ENCODE measurements around the gene PRKCE. TPM values are rescaled to one million over a fixed set of nuclear protein-coding genes. Genes with fewer than 3 reads are reported as not detected.

Gene PRKCE
- total RNA-seq, 3 donors from 2014 or later (not counting 1 experiment from before 2014, with no cell fraction given): 35.2 to 42.1 (median 38.6) TPM

DNA sequence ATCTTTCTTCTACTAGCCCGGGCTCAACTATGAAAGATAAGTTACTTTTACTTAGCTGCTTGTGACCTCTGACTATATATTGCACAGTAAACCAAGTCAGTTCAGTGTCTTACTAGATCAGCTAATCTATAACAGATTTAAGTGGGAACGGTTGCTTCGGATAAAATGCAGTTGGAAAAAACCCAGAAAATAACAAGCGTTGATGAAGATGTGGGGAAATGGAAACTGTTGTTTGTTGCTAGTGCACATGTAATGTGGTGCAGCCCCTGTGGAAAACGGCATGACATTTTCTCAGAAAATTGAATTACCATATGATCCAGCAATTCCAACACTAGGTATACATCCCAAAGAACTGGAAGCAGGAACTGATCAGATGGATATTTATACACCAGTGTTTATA, 248.5 kb downstream of the PRKCE start:
- Mint-ChIP-seq H3K27ac (no peak overlapping the region), H3K27me3 (ENCODE audit: low read depth in 2 of 2) (no peaks in the 10 kb centered on the region), H3K36me3 (no peaks in the 10 kb centered on the region), H3K4me1 (peaks cover 7 to 8% of the 10 kb centered on the region in 2 donors), H3K9me3 (no peaks in the 10 kb centered on the region), H3K4me3 (no peak overlapping the region)
- DNase-seq (no peak), ATAC-seq (no peak)
- no peaks in the 10 kb centered on the region for H3K9me3 ChIP-seq (ENCODE audit: control insufficient read depth, insufficient read depth, low read length)
- H3K36me3 ChIP-seq (ENCODE audit: control insufficient read depth, insufficient read depth, low read length): no peaks in the 10 kb centered on the region
- TF ChIP-seq CTCF (IDR thresholded peaks at IDR 0.05): no peak
- intact Hi-C loops (cut with micrococcal nuclease): no loop called here
- no peaks in the 10 kb centered on the region for H3K4me1 ChIP-seq (ENCODE audit: control insufficient read depth, insufficient read depth, low read length)
- no peak overlapping the region for H3K27ac ChIP-seq (ENCODE audit: low read length)
- H3K4me3 ChIP-seq (ENCODE audit: low read length): no peak overlapping the region
- no peaks in the 10 kb centered on the region for H3K27me3 ChIP-seq (ENCODE audit: control insufficient read depth, insufficient read depth, low read length)
- whole genome bisulfite sequencing (ENCODE audit: insufficient coverage): 100% methylated on average over 5 of the region's 5 CpGs

- Mint-ChIP-seq H3K4me1 (peaks cover 3 to 8% of the 10 kb centered on the region in 2 donors), H3K27me3 (ENCODE audit: low read depth in 2 of 2) (no peaks in the 10 kb centered on the region), H3K9me3 (no peaks in the 10 kb centered on the region), H3K36me3 (no peaks in the 10 kb centered on the region), H3K27ac (no peak overlapping the region), H3K4me3 (no peak overlapping the region)
- ATAC-seq: no peak
- Histone ChIP-seq H3K27me3 (ENCODE audit: control insufficient read depth, insufficient read depth, low read length) (no peaks in the 10 kb centered on the region), H3K9me3 (ENCODE audit: control insufficient read depth, insufficient read depth, low read length) (no peaks in the 10 kb centered on the region), H3K36me3 (ENCODE audit: control insufficient read depth, insufficient read depth, low read length) (no peaks in the 10 kb centered on the region), H3K4me1 (ENCODE audit: control insufficient read depth, insufficient read depth, low read length) (no peaks in the 10 kb centered on the region), H3K4me3 (ENCODE audit: low read length) (no peak overlapping the region), H3K27ac (ENCODE audit: low read length) (no peak overlapping the region)
- intact Hi-C loops (cut with micrococcal nuclease): no loop called here
- WGBS (ENCODE audit: insufficient coverage): 99% methylated on average over 7 of the region's 7 CpGs
- no peak for DNase-seq
- TF ChIP-seq CTCF (IDR thresholded peaks at IDR 0.05): no peak
Measured at GRCh38 chr2:45901468-45902032, 250.1 kb downstream of the PRKCE start.

- Mint-ChIP-seq H3K4me1 (peaks cover 0 to 8% of the 10 kb centered on the region in 2 donors), H3K27me3 (ENCODE audit: low read depth in 2 of 2) (no peaks in the 10 kb centered on the region), H3K36me3 (no peaks in the 10 kb centered on the region), H3K9me3 (no peaks in the 10 kb centered on the region), H3K4me3 (no peak overlapping the region), H3K27ac (no peak overlapping the region)
- intact Hi-C loops (cut with micrococcal nuclease): no loop called here
- DNase-seq: no peak
- Histone ChIP-seq H3K9me3 (ENCODE audit: control insufficient read depth, insufficient read depth, low read length) (no peaks in the 10 kb centered on the region), H3K36me3 (ENCODE audit: control insufficient read depth, insufficient read depth, low read length) (no peaks in the 10 kb centered on the region), H3K4me1 (ENCODE audit: control insufficient read depth, insufficient read depth, low read length) (no peaks in the 10 kb centered on the region), H3K27me3 (ENCODE audit: control insufficient read depth, insufficient read depth, low read length) (no peaks in the 10 kb centered on the region), H3K4me3 (ENCODE audit: low read length) (no peak overlapping the region), H3K27ac (ENCODE audit: low read length) (no peak overlapping the region)
- ATAC-seq: no peak
- no peak for TF ChIP-seq CTCF (IDR thresholded peaks at IDR 0.05)
Measured at GRCh38 chr2:45902380-45902779, 250.9 kb downstream of the PRKCE start.

DNA sequence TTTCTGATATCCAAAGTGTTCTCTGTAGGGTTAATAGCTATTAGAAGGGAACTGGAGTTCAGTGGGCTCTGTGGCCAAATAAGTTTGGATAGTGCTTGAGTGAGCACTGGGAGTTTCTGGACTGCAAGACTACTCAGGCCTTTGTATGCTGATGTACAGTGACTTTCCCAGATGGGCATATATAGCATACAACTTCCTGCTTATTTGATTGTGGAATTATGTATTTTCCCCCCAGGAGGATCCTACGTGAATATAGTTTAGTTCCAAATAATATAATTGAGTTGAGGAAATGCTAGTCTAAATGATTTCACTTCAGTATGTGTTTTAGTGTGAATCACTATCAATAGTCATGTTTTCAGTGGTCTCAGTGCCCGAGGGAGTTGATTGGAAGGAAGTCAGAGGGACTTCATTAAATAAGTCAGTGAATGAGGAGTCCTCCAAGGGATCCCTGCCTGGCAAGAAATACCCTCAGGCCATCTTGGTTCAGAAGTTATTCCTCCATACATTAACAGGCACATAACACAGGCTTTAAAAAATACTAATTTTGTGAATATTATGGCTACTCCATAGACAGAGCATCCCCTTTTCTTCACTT, 251.4 kb downstream of the PRKCE start:
- H3K27me3 ChIP-seq (ENCODE audit: control insufficient read depth, insufficient read depth, low read length): no peaks in the 10 kb centered on the region
- H3K36me3 ChIP-seq (ENCODE audit: control insufficient read depth, insufficient read depth, low read length): no peaks in the 10 kb centered on the region
- Mint-ChIP-seq H3K9me3 (no peaks in the 10 kb centered on the region), H3K36me3 (no peaks in the 10 kb centered on the region), H3K4me3 (no peak overlapping the region), H3K27ac (no peak overlapping the region), H3K27me3 (ENCODE audit: low read depth in 2 of 2) (no peaks in the 10 kb centered on the region), H3K4me1 (peaks cover 0 to 6% of the 10 kb centered on the region in 2 donors)
- 100% methylated on average over 1 of the region's 2 CpGs for WGBS (ENCODE audit: insufficient coverage)
- intact Hi-C loops (cut with micrococcal nuclease): no loop called here
- no peaks in the 10 kb centered on the region for H3K4me1 ChIP-seq (ENCODE audit: control insufficient read depth, insufficient read depth, low read length)
- TF ChIP-seq CTCF (IDR thresholded peaks at IDR 0.05): no peak
- ATAC-seq: no peak
- H3K4me3 ChIP-seq (ENCODE audit: low read length): no peak overlapping the region
- no peak overlapping the region for H3K27ac ChIP-seq (ENCODE audit: low read length)
- no peak for DNase-seq
- H3K9me3 ChIP-seq (ENCODE audit: control insufficient read depth, insufficient read depth, low read length): no peaks in the 10 kb centered on the region
